ENCODE measurements around the gene AGBL4. TPM values are rescaled to one million over a fixed set of nuclear protein-coding genes. Genes with fewer than 3 reads are reported as not detected.

AGBL4 gene
- total RNA-seq, 3 donors from 2014 or later: 0.46 to 0.57 TPM; not detected in 1

GRCh38 chr1:48920851-48921250, 1102.9 kb downstream of the AGBL4 start:
- no peak for DNase-seq
- ATAC-seq: no peak
- Histone ChIP-seq H3K4me1 (ENCODE audit: low read depth) (no peaks in the 10 kb centered on the region), H3K4me3 (no peak overlapping the region), H3K9me3 (no peaks in the 10 kb centered on the region), H3K36me3 (ENCODE audit: low read depth) (no peaks in the 10 kb centered on the region)
- TF ChIP-seq CTCF (IDR thresholded peaks at IDR 0.05): no peak
- intact Hi-C loops (cut with DNase I, micrococcal nuclease): no loop called here

- intact Hi-C loops (cut with DNase I, micrococcal nuclease): no loop called here
- no peaks in the 10 kb centered on the region for H3K36me3 ChIP-seq (ENCODE audit: low read depth)
- TF ChIP-seq CTCF (IDR thresholded peaks at IDR 0.05): no peak
- no peak for DNase-seq
- H3K4me3 ChIP-seq: no peak overlapping the region
- no peaks in the 10 kb centered on the region for H3K9me3 ChIP-seq
- ATAC-seq: no peak
- no peaks in the 10 kb centered on the region for H3K4me1 ChIP-seq (ENCODE audit: low read depth)
These were observed 1105.7 kb downstream of the AGBL4 start for GRCh38 chr1:48917901-48918603.

GRCh38 chr1:48917070-48917454, 1106.7 kb downstream of the AGBL4 start:
- DNase-seq: no peak
- H3K4me3 ChIP-seq: no peak overlapping the region
- H3K4me1 ChIP-seq (ENCODE audit: low read depth): no peaks in the 10 kb centered on the region
- no peak for ATAC-seq
- intact Hi-C loops (cut with DNase I, micrococcal nuclease): no loop called here
- no peak for TF ChIP-seq CTCF (IDR thresholded peaks at IDR 0.05)
- H3K36me3 ChIP-seq (ENCODE audit: low read depth): no peaks in the 10 kb centered on the region
- no peaks in the 10 kb centered on the region for H3K9me3 ChIP-seq

- peak; percentile 29 for ATAC-seq
- Histone ChIP-seq H3K36me3 (ENCODE audit: low read depth) (no peaks in the 10 kb centered on the region), H3K9me3 (no peaks in the 10 kb centered on the region), H3K4me3 (no peak overlapping the region), H3K4me1 (ENCODE audit: low read depth) (no peaks in the 10 kb centered on the region)
- intact Hi-C loops (cut with DNase I, micrococcal nuclease): no loop called here
- TF ChIP-seq CTCF (IDR thresholded peaks at IDR 0.05): no peak
- DNase-seq: no peak
These were observed 1107.4 kb downstream of the AGBL4 start for GRCh38 chr1:48916130-48917069.

GRCh38 chr1:48908606-48909005, 1115.1 kb downstream of the AGBL4 start:
- DNase-seq (no peak), ATAC-seq (no peak)
- Histone ChIP-seq H3K4me3 (no peak overlapping the region), H3K4me1 (ENCODE audit: low read depth) (no peaks in the 10 kb centered on the region), H3K9me3 (no peaks in the 10 kb centered on the region), H3K36me3 (ENCODE audit: low read depth) (no peaks in the 10 kb centered on the region)
- intact Hi-C loops (cut with DNase I, micrococcal nuclease): no loop called here
- TF ChIP-seq CTCF (IDR thresholded peaks at IDR 0.05): no peak
